Measurements from ENCODE around the gene TNFRSF25.

DNA sequence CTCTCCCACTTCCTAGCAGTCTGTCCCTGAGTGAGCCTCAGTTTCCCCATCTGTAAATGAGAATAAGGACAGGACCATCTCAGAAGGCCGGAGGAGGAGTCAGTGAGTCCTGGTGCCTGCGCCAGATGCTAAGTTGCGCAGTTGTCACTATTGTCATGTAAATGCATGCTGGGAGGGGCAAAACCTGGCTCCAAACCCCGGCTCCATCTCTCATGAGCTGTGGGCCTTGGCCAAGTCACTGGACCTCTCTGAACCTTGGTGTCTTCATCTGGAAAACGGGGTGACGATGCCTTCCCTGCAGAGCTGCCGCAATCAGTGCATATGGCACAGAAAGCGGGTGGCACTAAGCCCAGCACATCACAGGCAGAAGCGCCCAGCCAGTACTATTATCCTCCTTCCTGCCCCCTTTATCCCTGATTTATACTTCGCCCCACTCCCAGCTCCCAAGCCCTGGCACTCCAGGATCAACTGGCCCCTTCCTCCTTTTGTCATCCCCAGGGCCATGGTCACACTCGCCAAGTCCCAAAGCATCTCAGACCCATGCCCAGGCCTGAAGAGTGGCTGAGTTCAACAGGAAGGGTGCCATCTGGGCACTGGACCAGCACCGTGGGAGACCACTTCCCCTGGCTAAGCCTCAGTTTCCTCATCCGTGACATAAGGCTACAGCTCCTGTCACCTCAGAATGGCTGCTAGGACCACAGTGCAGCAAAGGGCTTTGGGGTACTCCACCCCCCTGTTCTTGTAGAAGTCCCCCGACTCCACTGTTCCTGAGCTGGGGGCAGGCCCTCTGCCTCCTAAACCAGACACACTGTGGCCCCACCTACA is 29.8 kb upstream of the TNFRSF25 start:
- no peak for TF ChIP-seq EZH2 (IDR thresholded peaks at IDR 0.05; ENCODE audit: borderline replicate concordance, low read length)
- TF ChIP-seq, protein P1, sequence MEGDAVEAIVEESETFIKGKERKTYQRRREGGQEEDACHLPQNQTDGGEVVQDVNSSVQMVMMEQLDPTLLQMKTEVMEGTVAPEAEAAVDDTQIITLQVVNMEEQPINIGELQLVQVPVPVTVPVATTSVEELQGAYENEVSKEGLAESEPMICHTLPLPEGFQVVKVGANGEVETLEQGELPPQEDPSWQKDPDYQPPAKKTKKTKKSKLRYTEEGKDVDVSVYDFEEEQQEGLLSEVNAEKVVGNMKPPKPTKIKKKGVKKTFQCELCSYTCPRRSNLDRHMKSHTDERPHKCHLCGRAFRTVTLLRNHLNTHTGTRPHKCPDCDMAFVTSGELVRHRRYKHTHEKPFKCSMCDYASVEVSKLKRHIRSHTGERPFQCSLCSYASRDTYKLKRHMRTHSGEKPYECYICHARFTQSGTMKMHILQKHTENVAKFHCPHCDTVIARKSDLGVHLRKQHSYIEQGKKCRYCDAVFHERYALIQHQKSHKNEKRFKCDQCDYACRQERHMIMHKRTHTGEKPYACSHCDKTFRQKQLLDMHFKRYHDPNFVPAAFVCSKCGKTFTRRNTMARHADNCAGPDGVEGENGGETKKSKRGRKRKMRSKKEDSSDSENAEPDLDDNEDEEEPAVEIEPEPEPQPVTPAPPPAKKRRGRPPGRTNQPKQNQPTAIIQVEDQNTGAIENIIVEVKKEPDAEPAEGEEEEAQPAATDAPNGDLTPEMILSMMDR (IDR thresholded peaks at IDR 0.05; ENCODE audit: low read length): no peak

Measured in OCI-LY1 (cell line).